Measurements from ENCODE around the gene FAR2. TPM values are rescaled to one million over a fixed set of nuclear protein-coding genes. Genes with fewer than 3 reads are reported as not detected.

The FAR2 gene
- total RNA-seq, 1 donor from 2014 or later: 5.4 TPM

- intact Hi-C loops (cut with micrococcal nuclease): no loop called here
- no peaks in the 10 kb centered on the region for H3K36me3 Mint-ChIP-seq (ENCODE audit: low read depth)
- H3K27me3 Mint-ChIP-seq (ENCODE audit: insufficient read depth): no peaks in the 10 kb centered on the region
- H3K4me1 Mint-ChIP-seq (ENCODE audit: low read depth): no peaks in the 10 kb centered on the region
- no peak overlapping the region for H3K27ac Mint-ChIP-seq
- no peak for DNase-seq (ENCODE audit: low spot score)
- H3K4me3 Mint-ChIP-seq: no peak overlapping the region
- no peaks in the 10 kb centered on the region for H3K9me3 Mint-ChIP-seq
Measured at GRCh38 chr12:29232086-29232485, 83.0 kb downstream of the FAR2 start.

- Mint-ChIP-seq H3K9me3 (no peaks in the 10 kb centered on the region), H3K4me3 (no peak overlapping the region), H3K36me3 (ENCODE audit: low read depth) (no peaks in the 10 kb centered on the region), H3K27me3 (ENCODE audit: insufficient read depth) (no peaks in the 10 kb centered on the region), H3K27ac (no peak overlapping the region), H3K4me1 (ENCODE audit: low read depth) (no peaks in the 10 kb centered on the region)
- no peak for DNase-seq (ENCODE audit: low spot score)
- intact Hi-C loops (cut with micrococcal nuclease): no loop called here
Measured at GRCh38 chr12:29234552-29234951, 85.5 kb downstream of the FAR2 start.

- Mint-ChIP-seq H3K4me3 (no peak overlapping the region), H3K27ac (no peak overlapping the region), H3K9me3 (no peaks in the 10 kb centered on the region), H3K36me3 (ENCODE audit: low read depth) (no peaks in the 10 kb centered on the region), H3K4me1 (ENCODE audit: low read depth) (no peaks in the 10 kb centered on the region), H3K27me3 (ENCODE audit: insufficient read depth) (no peaks in the 10 kb centered on the region)
- intact Hi-C loops (cut with micrococcal nuclease): no loop called here
- DNase-seq (ENCODE audit: low spot score): no peak
Measured at GRCh38 chr12:29234965-29235626, 86.0 kb downstream of the FAR2 start.

GRCh38 chr12:29238822-29239291 is 89.8 kb downstream of the FAR2 start:
- Mint-ChIP-seq H3K27ac (no peak overlapping the region), H3K9me3 (peaks cover 6% of the 10 kb centered on the region), H3K4me1 (ENCODE audit: low read depth) (peaks cover 22% of the 10 kb centered on the region), H3K36me3 (ENCODE audit: low read depth) (no peaks in the 10 kb centered on the region), H3K4me3 (no peak overlapping the region), H3K27me3 (ENCODE audit: insufficient read depth) (peaks cover 4% of the 10 kb centered on the region)
- no peak for DNase-seq (ENCODE audit: low spot score)
- intact Hi-C loops (cut with micrococcal nuclease): no loop called here

- peaks cover 6% of the 10 kb centered on the region for H3K9me3 Mint-ChIP-seq
- intact Hi-C loops (cut with micrococcal nuclease): no loop called here
- H3K4me3 Mint-ChIP-seq: no peak overlapping the region
- H3K36me3 Mint-ChIP-seq (ENCODE audit: low read depth): no peaks in the 10 kb centered on the region
- H3K27ac Mint-ChIP-seq: no peak overlapping the region
- no peak for DNase-seq (ENCODE audit: low spot score)
- H3K27me3 Mint-ChIP-seq (ENCODE audit: insufficient read depth): peaks cover 4% of the 10 kb centered on the region
- peaks cover 22% of the 10 kb centered on the region for H3K4me1 Mint-ChIP-seq (ENCODE audit: low read depth)
Measured at GRCh38 chr12:29239336-29239735, 90.3 kb downstream of the FAR2 start.

GRCh38 chr12:29240441-29240840 is 91.4 kb downstream of the FAR2 start:
- intact Hi-C loops (cut with micrococcal nuclease): loop anchor here (5.0 kb wide), 1 partner anchor 88 kb away; no protein-coding TSS in a partner anchor
- H3K36me3 Mint-ChIP-seq (ENCODE audit: low read depth): no peaks in the 10 kb centered on the region
- no peak for DNase-seq (ENCODE audit: low spot score)
- peaks cover 4% of the 10 kb centered on the region for H3K27me3 Mint-ChIP-seq (ENCODE audit: insufficient read depth)
- H3K9me3 Mint-ChIP-seq: peaks cover 6% of the 10 kb centered on the region
- no peak overlapping the region for H3K4me3 Mint-ChIP-seq
- peaks cover 22% of the 10 kb centered on the region for H3K4me1 Mint-ChIP-seq (ENCODE audit: low read depth)
- H3K27ac Mint-ChIP-seq: no peak overlapping the region

- no peak for DNase-seq (ENCODE audit: low spot score)
- Mint-ChIP-seq H3K4me3 (no peak overlapping the region), H3K4me1 (ENCODE audit: low read depth) (peaks cover 22% of the 10 kb centered on the region), H3K36me3 (ENCODE audit: low read depth) (no peaks in the 10 kb centered on the region), H3K9me3 (peaks cover 6% of the 10 kb centered on the region), H3K27ac (peak overlapping the region; percentile 21), H3K27me3 (ENCODE audit: insufficient read depth) (peaks cover 4% of the 10 kb centered on the region)
- intact Hi-C loops (cut with micrococcal nuclease): loop anchor here (1.0 to 5.0 kb wide), 3 partner anchors 90 to 160 kb away; no protein-coding TSS in a partner anchor
Measured at GRCh38 chr12:29241821-29242591, 92.9 kb downstream of the FAR2 start.

- peak overlapping the region; percentile 36 for H3K27ac Mint-ChIP-seq
- H3K4me1 Mint-ChIP-seq (ENCODE audit: low read depth): peaks cover 22% of the 10 kb centered on the region
- no peaks in the 10 kb centered on the region for H3K36me3 Mint-ChIP-seq (ENCODE audit: low read depth)
- peaks cover 4% of the 10 kb centered on the region for H3K27me3 Mint-ChIP-seq (ENCODE audit: insufficient read depth)
- DNase-seq (ENCODE audit: low spot score): no peak
- H3K9me3 Mint-ChIP-seq: peaks cover 6% of the 10 kb centered on the region
- intact Hi-C loops (cut with micrococcal nuclease): loop anchor here (1.0 to 5.0 kb wide), 3 partner anchors 91 to 161 kb away; no protein-coding TSS in a partner anchor
- no peak overlapping the region for H3K4me3 Mint-ChIP-seq
Measured at GRCh38 chr12:29242921-29243431, 93.9 kb downstream of the FAR2 start.

- peaks cover 4% of the 10 kb centered on the region for H3K27me3 Mint-ChIP-seq (ENCODE audit: insufficient read depth)
- DNase-seq (ENCODE audit: low spot score): no peak
- no peak overlapping the region for H3K4me3 Mint-ChIP-seq
- H3K9me3 Mint-ChIP-seq: peaks cover 6% of the 10 kb centered on the region
- no peaks in the 10 kb centered on the region for H3K36me3 Mint-ChIP-seq (ENCODE audit: low read depth)
- H3K4me1 Mint-ChIP-seq (ENCODE audit: low read depth): peaks cover 22% of the 10 kb centered on the region
- intact Hi-C loops (cut with micrococcal nuclease): loop anchor here (5.0 kb wide), 1 partner anchor 92 kb away; no protein-coding TSS in a partner anchor
- H3K27ac Mint-ChIP-seq: no peak overlapping the region
Measured at GRCh38 chr12:29244159-29244765, 95.2 kb downstream of the FAR2 start.

GRCh38 chr12:29245246-29245645 is 96.2 kb downstream of the FAR2 start:
- no peaks in the 10 kb centered on the region for H3K36me3 Mint-ChIP-seq (ENCODE audit: low read depth)
- intact Hi-C loops (cut with micrococcal nuclease): no loop called here
- peaks cover 22% of the 10 kb centered on the region for H3K4me1 Mint-ChIP-seq (ENCODE audit: low read depth)
- H3K27ac Mint-ChIP-seq: no peak overlapping the region
- no peak for DNase-seq (ENCODE audit: low spot score)
- no peak overlapping the region for H3K4me3 Mint-ChIP-seq
- H3K9me3 Mint-ChIP-seq: peaks cover 6% of the 10 kb centered on the region
- peaks cover 2% of the 10 kb centered on the region for H3K27me3 Mint-ChIP-seq (ENCODE audit: insufficient read depth)

- H3K27ac Mint-ChIP-seq: no peak overlapping the region
- no peaks in the 10 kb centered on the region for H3K36me3 Mint-ChIP-seq (ENCODE audit: low read depth)
- H3K4me3 Mint-ChIP-seq: no peak overlapping the region
- intact Hi-C loops (cut with micrococcal nuclease): no loop called here
- H3K27me3 Mint-ChIP-seq (ENCODE audit: insufficient read depth): no peaks in the 10 kb centered on the region
- H3K9me3 Mint-ChIP-seq: no peaks in the 10 kb centered on the region
- no peaks in the 10 kb centered on the region for H3K4me1 Mint-ChIP-seq (ENCODE audit: low read depth)
- DNase-seq (ENCODE audit: low spot score): no peak
Measured at GRCh38 chr12:29249930-29250329, 100.9 kb downstream of the FAR2 start.

GRCh38 chr12:29253906-29254625 is 105.0 kb downstream of the FAR2 start:
- Mint-ChIP-seq H3K27me3 (ENCODE audit: insufficient read depth) (no peaks in the 10 kb centered on the region), H3K9me3 (no peaks in the 10 kb centered on the region), H3K36me3 (ENCODE audit: low read depth) (no peaks in the 10 kb centered on the region), H3K4me1 (ENCODE audit: low read depth) (no peaks in the 10 kb centered on the region), H3K4me3 (no peak overlapping the region), H3K27ac (no peak overlapping the region)
- DNase-seq (ENCODE audit: low spot score): no peak
- intact Hi-C loops (cut with micrococcal nuclease): no loop called here
